ENCODE data around the gene UST.

DNA sequence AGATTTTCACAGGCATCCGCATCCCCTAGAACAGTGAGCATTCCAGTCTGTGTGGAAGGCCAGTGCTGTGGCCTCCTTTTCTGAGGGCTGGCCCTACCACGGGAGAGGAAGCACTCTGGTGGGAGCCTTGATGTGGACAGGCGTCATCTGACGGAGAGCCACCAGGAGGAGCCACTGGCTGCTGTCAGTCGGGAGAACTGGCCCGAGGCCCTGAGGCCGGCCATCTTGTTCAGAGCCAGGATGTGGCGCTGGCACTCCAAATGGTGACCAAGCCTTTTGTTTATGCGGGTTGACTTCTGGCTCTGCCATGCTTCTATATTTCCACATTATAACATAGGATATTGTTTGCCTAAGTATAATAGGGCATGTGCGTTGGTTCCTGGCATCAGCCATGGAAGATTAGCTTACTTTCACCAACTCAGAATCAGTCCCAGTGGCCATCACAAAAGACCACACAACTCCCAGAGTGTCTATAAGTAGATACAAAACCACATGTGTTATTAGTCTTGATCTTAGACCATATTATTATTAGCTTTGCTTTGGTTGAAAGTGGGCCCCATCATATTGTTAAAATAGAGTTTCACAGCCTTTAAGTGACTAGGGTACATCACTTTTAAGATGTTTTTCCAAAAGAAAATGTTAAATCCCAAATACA, 296.8 kb downstream of the UST start:
- TF ChIP-seq, protein P1, sequence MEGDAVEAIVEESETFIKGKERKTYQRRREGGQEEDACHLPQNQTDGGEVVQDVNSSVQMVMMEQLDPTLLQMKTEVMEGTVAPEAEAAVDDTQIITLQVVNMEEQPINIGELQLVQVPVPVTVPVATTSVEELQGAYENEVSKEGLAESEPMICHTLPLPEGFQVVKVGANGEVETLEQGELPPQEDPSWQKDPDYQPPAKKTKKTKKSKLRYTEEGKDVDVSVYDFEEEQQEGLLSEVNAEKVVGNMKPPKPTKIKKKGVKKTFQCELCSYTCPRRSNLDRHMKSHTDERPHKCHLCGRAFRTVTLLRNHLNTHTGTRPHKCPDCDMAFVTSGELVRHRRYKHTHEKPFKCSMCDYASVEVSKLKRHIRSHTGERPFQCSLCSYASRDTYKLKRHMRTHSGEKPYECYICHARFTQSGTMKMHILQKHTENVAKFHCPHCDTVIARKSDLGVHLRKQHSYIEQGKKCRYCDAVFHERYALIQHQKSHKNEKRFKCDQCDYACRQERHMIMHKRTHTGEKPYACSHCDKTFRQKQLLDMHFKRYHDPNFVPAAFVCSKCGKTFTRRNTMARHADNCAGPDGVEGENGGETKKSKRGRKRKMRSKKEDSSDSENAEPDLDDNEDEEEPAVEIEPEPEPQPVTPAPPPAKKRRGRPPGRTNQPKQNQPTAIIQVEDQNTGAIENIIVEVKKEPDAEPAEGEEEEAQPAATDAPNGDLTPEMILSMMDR (IDR thresholded peaks at IDR 0.05; ENCODE audit: low read depth, low read length, poor library complexity, severe bottlenecking): peak; percentile 52
- no peak for TF ChIP-seq EZH2phosphoT487 (IDR thresholded peaks at IDR 0.05; ENCODE audit: borderline replicate concordance, low read length)
